DOHH2 (cell line): Measurements from ENCODE around the gene SCYL3.

Experiments used
- H3F3A ChIP-seq: fragments of 200-600 bp; sonication (generic), shearing (Covaris generic); 2 replicates; pipeline ENCODE4 v1.6.0; 2016; ENCODE audit warnings: antibody characterized with exemption, mild to moderate bottlenecking; ENCODE audit not compliant: control insufficient read depth, insufficient read depth
- H3K27ac ChIP-seq: fragments of 200-600 bp; sonication (generic); 2 replicates; pipeline ENCODE4 v1.5.1; 2014; ENCODE audit warnings: low read depth, mild to moderate bottlenecking, low read length, moderate library complexity
- H3K27me3 ChIP-seq: fragments of 200-600 bp; sonication (generic); 2 replicates; pipeline ENCODE4 v1.6.1; 2014; ENCODE audit warnings: mild to moderate bottlenecking, low read length, mixed read lengths; ENCODE audit not compliant: control insufficient read depth
- H3K36me3 ChIP-seq: fragments of 200-600 bp; sonication (generic); 2 replicates; pipeline ENCODE4 v1.6.1; 2014; ENCODE audit warnings: mild to moderate bottlenecking, low read length, moderate library complexity, mixed read lengths; ENCODE audit not compliant: control insufficient read depth
- H3K4me1 ChIP-seq: fragments of 200-600 bp; sonication (generic); 2 replicates; pipeline ENCODE4 v1.6.1; 2014; ENCODE audit warnings: mild to moderate bottlenecking, low read length, mixed read lengths; ENCODE audit not compliant: control insufficient read depth
- H3K4me2 ChIP-seq: fragments of 200-600 bp; sonication (generic); 2 replicates; pipeline ENCODE4 v1.6.0; 2014; ENCODE audit warnings: mild to moderate bottlenecking, low read length, moderate library complexity
- H3K4me3 ChIP-seq: fragments of 200-600 bp; sonication (generic); 2 replicates; pipeline ENCODE4 v1.5.1; 2014; ENCODE audit warnings: mild to moderate bottlenecking, low read length, mixed read lengths
- H3K79me2 ChIP-seq: fragments of 200-600 bp; sonication (generic); 2 replicates; pipeline ENCODE4 v1.6.1; 2014; ENCODE audit warnings: mild to moderate bottlenecking, low read length, mixed read lengths; ENCODE audit not compliant: control insufficient read depth
- H3K9me2 ChIP-seq: fragments of 200-600 bp; sonication (generic); replicated peaks from 2 replicates; pipeline ENCODE4 v1.6.1; 2014; ENCODE audit warnings: mild to moderate bottlenecking, low read length, mixed read lengths; ENCODE audit not compliant: control insufficient read depth
- H3K9me3 ChIP-seq: fragments of 200-600 bp; sonication (generic); 2 replicates; pipeline ENCODE4 v1.6.1; 2014; ENCODE audit warnings: antibody characterized with exemption, low read length, mixed read lengths; ENCODE audit not compliant: control insufficient read depth, insufficient read depth
- H4K20me1 ChIP-seq: fragments of 200-600 bp; sonication (generic); 2 replicates; pipeline ENCODE4 v1.6.0; 2014; ENCODE audit warnings: low read depth, mild to moderate bottlenecking, antibody characterized with exemption, low read length, moderate library complexity; ENCODE audit not compliant: control insufficient read depth, insufficient read depth
- EZH2phosphoT487 ChIP-seq: fragments of 200-600 bp; sonication (generic); IDR thresholded peaks from 2 replicates; pipeline ENCODE4 v1.6.1; 2017; ENCODE audit warnings: borderline replicate concordance, mild to moderate bottlenecking, antibody characterized with exemption, low read length, moderate library complexity, mixed read lengths
- TF ChIP-seq, protein P1 (sequence below): fragments of 200-600 bp; sonication (generic); IDR thresholded peaks from one replicate; pipeline ENCODE4 v1.5.1; 2014; ENCODE audit warnings: antibody characterized with exemption, mild to moderate bottlenecking, low read depth, low read length; ENCODE audit not compliant: poor library complexity, severe bottlenecking

The SCYL3 gene

DNA sequence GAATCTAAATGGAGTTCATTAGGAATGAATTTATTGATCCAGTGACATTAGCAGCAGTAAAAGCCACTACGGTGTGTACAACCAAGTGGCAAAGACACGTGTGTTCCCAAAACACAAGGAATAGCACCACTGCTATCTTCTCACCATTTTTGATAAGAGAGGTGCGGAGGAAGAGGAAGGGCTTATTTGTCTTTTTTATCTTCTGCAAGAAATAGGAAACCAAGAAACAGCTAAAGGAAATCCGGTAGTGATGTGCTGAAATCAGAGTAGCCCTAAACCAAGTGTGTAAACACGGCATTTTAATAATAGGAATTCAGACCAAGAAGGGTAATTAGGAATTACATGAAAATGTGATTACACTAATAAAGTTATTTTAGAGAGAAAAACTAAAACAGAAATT is 9.1 kb upstream of the SCYL3 start:
- no peak overlapping the region for H3K4me2 ChIP-seq
- peaks cover 14% of the 10 kb centered on the region for H3K27me3 ChIP-seq
- no peaks in the 10 kb centered on the region for H3K4me1 ChIP-seq

DNA sequence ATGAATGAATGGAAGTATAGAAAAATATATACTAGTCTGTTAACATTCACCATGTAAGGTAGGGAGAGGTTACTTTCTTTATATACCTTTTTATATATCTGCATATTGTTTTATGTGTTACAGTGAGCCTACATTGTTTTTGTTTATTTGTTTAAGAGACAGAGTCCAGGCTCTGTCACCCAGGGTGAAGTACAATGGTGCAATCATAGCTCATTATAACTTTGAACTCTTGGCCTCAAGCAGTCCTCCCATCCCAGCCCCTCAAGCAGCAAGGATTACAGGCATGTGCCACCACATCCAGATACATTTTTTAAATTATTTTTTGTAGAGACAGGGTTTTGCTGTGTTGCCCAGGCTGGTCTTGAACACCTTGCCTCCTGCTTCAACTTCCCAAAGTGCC is 7.4 kb upstream of the SCYL3 start:
- no peaks in the 10 kb centered on the region for H3F3A ChIP-seq
- H3K4me3 ChIP-seq: no peak overlapping the region
- H3K36me3 ChIP-seq: no peaks in the 10 kb centered on the region
- TF ChIP-seq, protein P1, sequence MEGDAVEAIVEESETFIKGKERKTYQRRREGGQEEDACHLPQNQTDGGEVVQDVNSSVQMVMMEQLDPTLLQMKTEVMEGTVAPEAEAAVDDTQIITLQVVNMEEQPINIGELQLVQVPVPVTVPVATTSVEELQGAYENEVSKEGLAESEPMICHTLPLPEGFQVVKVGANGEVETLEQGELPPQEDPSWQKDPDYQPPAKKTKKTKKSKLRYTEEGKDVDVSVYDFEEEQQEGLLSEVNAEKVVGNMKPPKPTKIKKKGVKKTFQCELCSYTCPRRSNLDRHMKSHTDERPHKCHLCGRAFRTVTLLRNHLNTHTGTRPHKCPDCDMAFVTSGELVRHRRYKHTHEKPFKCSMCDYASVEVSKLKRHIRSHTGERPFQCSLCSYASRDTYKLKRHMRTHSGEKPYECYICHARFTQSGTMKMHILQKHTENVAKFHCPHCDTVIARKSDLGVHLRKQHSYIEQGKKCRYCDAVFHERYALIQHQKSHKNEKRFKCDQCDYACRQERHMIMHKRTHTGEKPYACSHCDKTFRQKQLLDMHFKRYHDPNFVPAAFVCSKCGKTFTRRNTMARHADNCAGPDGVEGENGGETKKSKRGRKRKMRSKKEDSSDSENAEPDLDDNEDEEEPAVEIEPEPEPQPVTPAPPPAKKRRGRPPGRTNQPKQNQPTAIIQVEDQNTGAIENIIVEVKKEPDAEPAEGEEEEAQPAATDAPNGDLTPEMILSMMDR: no peak
- TF ChIP-seq EZH2phosphoT487: no peak
- no peaks in the 10 kb centered on the region for H3K9me2 ChIP-seq
- no peaks in the 10 kb centered on the region for H3K9me3 ChIP-seq
- no peaks in the 10 kb centered on the region for H3K79me2 ChIP-seq
- no peaks in the 10 kb centered on the region for H3K4me1 ChIP-seq
- H3K27me3 ChIP-seq: peaks cover 14% of the 10 kb centered on the region
- no peak overlapping the region for H3K4me2 ChIP-seq
- no peaks in the 10 kb centered on the region for H4K20me1 ChIP-seq
- no peak overlapping the region for H3K27ac ChIP-seq

More for the DNA sequence above, 9.1 kb upstream of the SCYL3 start:
- H3K79me2 ChIP-seq: no peaks in the 10 kb centered on the region
- H3K9me2 ChIP-seq: no peaks in the 10 kb centered on the region
- H3F3A ChIP-seq: no peaks in the 10 kb centered on the region
- no peaks in the 10 kb centered on the region for H4K20me1 ChIP-seq
- no peak overlapping the region for H3K4me3 ChIP-seq
- H3K27ac ChIP-seq: no peak overlapping the region
- H3K9me3 ChIP-seq: no peaks in the 10 kb centered on the region
- no peaks in the 10 kb centered on the region for H3K36me3 ChIP-seq
- TF ChIP-seq EZH2phosphoT487: no peak
- TF ChIP-seq, protein P1: no peak

DNA sequence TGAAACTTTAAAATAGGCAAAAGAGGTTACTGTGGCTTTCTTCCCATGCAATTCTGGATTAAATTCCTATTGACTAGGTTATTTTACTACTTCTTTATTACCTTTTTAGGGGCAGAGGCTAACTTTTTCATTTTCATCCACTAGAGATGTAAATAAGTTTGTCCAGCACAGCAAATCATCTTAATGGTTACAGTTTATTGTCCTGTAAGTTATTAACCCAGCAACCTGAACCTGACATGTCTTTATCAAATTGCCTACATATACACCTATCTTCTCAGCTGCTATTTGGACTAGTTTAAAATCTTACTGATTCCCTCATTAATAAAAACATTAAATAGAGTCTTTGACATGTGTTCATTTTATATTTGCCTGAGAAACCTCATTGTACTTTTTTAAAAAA is 6.9 kb upstream of the SCYL3 start:
- Histone ChIP-seq H3K9me3 (no peaks in the 10 kb centered on the region), H3F3A (no peaks in the 10 kb centered on the region), H3K9me2 (no peaks in the 10 kb centered on the region), H3K79me2 (no peaks in the 10 kb centered on the region), H3K36me3 (no peaks in the 10 kb centered on the region), H3K4me2 (no peak overlapping the region), H3K4me1 (no peaks in the 10 kb centered on the region), H3K27me3 (peaks cover 14% of the 10 kb centered on the region), H4K20me1 (no peaks in the 10 kb centered on the region), H3K27ac (no peak overlapping the region), H3K4me3 (no peak overlapping the region)
- no peak for TF ChIP-seq EZH2phosphoT487
- TF ChIP-seq, protein P1: no peak
